Amniotic epithelial cell (primary cell): ENCODE data around the gene KRTAP9-6.
A peak's percentile ranks its signal among the peaks of the same experiment; 100 is the strongest.
"Not testable (repeated sequence)": the region's sequence is repeated elsewhere in the genome, so short reads cannot be mapped to it uniquely, and the experiment has no call there.

Experiments
- DNase-seq: peaks from one replicate; pipeline ENCODE4 v3.0.0-alpha.2; 2010; ENCODE audit warnings: low read depth

KRTAP9-6 gene, protein sequence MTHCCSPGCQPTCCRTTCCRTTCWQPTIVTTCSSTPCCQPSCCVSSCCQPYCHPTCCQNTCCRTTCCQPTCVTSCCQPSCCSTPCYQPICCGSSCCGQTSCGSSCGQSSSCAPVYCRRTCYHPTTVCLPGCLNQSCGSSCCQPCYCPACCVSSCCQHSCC

DNA sequence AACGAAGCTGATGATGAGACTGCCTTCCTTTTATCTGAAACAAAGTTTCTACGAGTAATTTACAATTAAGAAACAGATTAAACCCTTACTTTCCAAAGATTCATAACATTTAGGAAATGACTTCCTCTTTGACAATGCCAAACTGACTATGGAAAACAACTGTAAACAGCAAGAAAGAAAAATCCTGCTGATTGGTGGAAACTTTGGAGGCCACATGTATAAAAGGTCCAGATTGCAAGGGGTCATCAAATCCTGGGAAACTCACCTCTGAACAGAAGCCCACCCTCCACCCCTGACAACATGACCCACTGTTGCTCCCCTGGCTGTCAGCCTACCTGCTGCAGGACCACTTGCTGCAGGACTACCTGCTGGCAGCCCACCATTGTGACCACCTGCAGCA is at the start of gene KRTAP9-6:
Gene KRTAP9-6 (plus strand): TSS at position 301 of the 400 bp plus-strand sequence. CDS start 0 bp downstream, at position 301.
- DNase-seq, result no peak

DNA sequence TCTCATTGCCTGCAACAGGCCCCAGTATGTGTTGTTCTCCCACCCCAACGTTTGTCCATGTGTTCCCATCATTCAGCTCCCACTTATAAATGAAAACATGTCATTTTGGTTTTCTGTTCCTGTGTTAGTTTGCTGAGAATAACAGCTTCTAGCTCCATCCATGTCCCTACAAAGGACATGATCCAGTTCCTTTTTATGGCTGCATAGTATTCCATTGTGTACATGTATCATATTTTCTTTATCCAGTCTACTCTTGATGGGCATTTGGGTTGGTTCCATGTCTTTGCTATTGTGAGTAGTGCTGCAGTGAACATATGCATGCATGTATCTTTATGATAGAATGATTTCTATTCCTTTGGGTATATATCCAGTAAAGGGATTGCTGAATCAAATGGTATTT is 49.5 kb upstream of the KRTAP9-6 start:
- no peak for DNase-seq

DNA sequence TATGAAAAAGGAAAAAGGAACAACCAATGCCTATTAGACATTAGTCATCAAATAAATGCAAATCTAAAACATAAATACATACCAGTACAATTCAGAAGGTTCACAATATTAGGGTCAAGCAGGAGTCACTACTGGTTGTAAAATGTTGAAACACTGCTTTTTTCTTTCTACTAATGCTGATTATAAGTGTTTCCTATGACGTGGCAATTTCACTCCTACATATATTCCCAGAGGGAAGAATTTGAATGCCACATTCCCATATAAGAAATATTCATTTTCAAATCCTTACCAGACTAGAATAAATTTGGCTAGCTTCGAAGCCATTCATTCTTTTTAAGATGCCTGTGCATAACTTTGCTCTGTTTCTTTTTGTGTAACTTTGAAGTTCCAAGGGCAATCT is 41.4 kb upstream of the KRTAP9-6 start:
- DNase-seq, result peak; percentile 8

DNA sequence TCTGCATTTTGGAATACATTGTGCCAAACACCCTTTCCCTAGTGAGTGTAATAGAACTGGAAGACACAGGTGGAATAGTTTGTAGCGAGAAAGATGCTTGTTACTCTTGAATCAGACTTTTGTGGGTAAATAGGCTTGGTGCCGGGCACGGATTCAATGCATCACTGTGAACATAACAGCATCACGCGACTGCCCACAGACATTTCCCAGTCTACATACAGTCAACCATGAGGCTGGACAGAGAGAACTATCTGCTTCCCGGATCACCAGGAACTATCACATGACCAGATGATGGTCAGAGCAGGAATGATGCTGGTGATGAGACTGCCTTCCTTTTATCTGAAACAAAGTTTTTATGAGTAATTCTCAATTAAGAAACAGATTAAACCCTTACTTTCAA is 39.1 kb upstream of the KRTAP9-6 start:
- no peak for DNase-seq

DNA sequence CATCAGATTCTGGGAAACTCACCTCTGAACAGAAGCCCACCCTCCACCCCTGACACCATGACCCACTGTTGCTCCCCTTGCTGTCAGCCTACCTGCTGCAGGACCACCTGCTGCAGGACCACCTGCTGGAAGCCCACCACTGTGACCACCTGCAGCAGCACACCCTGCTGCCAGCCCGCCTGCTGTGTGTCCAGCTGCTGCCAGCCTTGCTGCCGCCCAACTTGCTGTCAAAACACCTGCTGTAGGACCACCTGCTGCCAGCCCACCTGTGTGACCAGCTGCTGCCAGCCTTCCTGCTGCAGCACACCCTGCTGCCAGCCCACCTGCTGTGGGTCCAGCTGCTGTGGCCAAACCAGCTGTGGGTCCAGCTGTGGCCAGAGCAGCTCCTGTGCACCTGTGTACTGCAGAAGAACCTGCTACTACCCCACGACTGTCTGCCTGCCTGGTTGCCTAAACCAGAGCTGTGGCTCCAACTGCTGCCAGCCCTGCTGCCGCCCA is 38.5 kb upstream of the KRTAP9-6 start, which contains the start of gene KRTAP9-2:
Gene KRTAP9-2 (plus strand): TSS at position 51 of the 498 bp plus-strand sequence. CDS start 7 bp downstream, at position 58.
- not testable (repeated sequence) for DNase-seq

DNA sequence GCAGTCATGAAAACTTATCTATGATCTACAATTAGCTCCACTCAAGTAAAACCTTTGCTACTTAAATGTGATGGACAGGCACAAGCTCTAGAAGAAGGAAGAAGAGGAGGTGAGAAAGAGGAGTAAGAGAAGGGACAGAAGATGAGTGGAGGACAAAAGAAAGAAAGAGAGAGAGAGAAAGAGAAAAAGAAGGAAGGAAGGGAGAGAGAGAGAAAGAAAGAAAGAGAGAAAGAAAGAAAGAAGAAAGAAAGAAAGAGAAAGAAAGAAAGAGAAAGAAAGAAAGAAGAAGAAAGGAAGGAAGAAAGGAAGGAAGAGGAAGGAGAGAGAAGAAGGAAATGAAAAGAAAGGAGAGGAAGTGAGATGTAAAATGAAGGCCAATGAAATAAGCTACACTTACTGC is 35.1 kb upstream of the KRTAP9-6 start:
- no peak for DNase-seq

DNA sequence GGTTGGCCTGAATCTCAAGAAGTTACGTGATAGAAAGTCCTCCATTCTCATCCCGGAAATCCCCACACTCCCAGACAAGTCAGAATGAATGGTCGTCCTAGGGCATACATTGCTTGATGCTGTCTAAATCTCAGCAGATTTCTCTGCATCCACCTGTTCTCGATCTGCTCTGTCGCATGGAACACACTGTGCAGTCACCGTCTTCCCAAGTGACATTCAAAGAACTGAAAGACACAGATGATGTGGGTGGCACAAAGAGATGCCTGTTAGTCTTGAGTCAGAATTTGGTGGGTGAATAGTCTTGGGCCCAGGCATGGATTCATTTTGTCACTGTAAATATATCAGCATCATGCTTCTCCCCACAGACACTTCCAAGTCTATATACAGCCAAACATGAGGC is 33.4 kb upstream of the KRTAP9-6 start:
- DNase-seq, result no peak

DNA sequence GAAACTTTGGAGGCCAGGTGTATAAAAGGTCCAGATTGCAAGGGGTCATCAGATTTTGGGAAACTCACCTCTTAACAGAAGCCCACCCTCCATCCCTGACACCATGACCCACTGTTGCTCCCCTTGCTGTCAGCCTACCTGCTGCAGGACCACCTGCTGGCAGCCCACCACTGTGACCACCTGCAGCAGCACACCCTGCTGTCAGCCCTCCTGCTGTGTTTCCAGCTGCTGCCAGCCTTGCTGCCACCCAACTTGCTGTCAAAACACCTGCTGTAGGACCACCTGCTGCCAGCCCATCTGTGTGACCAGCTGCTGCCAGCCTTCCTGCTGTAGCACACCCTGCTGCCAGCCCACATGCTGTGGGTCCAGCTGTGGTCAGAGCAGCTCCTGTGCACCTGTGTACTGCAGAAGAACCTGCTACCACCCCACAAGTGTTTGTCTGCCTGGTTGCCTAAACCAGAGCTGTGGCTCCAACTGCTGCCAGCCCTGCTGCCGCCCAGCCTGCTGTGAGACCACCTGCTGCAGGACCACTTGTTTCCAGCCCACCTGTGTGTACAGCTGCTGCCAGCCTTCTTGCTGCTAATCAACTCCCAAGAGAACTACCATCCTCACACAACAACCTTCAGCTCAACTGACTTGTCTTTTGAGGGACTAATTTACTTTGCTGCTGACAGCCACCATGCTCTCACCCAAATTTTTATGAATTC is 32.6 kb upstream of the KRTAP9-6 start, which contains the start of gene KRTAP9-3:
Gene KRTAP9-3 (plus strand): TSS at position 51 of the 707 bp plus-strand sequence. CDS start 53 bp downstream, at position 104.
- DNase-seq, result not testable (repeated sequence)

DNA sequence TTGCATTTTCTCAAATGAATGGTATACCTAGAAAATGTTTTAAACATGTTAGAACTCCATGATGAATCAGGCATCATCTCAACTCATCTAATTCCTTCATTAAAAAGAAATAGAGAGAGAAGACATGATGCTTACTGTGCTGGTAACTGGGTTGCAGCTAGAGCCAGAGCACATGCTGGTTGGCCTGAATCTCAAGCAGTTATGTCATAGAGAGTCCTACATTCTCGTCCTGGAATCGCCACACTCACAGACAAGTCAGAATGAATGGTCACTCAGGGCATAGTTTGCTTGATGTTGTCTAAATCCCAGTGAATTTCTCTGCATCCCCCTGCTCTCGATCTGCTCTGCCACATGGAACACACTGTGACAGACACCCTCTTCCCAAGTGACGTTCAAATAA is 28.1 kb upstream of the KRTAP9-6 start:
- not testable (repeated sequence) for DNase-seq

DNA sequence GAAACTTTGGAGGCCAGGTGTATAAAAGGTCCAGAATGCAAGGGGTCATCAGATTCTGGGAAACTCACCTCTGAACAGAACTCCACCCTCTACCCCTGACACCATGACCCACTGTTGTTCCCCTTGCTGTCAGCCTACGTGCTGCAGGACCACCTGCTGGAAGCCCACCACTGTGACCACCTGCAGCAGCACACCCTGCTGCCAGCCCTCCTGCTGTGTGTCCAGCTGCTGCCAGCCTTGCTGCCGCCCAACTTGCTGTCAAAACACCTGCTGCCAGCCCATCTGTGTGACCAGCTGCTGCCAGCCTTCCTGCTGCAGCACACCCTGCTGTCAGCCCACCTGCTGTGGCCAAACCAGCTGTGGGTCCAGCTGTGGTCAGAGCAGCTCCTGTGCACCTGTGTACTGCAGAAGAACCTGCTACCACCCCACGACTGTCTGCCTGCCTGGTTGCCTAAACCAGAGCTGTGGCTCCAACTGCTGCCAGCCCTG is 27.2 kb upstream of the KRTAP9-6 start, which contains the start of gene KRTAP9-8:
Gene KRTAP9-8 (plus strand): TSS at position 51 of the 489 bp plus-strand sequence. CDS start 53 bp downstream, at position 104.
- not testable (repeated sequence) for DNase-seq

DNA sequence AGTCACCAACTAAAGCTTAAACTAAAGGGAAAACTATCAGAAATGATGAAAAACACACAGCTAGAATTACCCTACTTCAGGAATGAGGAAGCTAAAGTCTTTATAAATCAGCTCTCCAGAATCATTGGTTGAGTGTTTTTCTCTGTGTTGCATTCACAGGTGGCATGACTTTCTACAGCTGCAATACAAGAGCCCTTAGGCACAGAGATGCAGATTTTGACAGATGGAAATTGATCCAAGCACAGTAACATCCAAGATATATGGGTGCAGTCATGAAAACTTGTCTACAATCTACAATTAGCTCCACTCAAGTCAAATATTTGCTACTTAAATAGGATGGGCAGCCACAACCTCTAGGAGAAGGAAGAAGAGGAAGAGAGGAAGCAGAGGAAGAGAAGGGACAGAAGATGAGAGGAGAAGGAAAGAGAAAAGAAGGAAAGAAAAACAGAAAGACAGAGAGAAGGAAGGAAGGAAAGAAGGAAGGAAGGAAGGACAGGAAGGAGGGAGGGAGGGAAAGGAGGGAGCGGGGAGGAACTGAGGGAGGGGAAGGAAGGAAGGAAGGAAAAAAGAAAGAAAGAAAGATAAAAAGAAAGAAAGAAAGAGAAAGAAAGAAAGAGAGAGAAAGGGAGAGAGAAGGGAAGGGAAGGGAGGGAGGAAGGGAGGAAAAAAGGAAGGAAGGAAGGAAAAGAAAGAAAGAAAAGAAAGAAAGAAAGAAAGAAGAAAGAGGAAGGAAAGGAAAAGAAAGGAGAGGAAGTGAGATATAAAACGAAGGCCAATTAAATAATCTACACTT is 18.0 kb upstream of the KRTAP9-6 start:
- DNase-seq, result not testable (repeated sequence)

DNA sequence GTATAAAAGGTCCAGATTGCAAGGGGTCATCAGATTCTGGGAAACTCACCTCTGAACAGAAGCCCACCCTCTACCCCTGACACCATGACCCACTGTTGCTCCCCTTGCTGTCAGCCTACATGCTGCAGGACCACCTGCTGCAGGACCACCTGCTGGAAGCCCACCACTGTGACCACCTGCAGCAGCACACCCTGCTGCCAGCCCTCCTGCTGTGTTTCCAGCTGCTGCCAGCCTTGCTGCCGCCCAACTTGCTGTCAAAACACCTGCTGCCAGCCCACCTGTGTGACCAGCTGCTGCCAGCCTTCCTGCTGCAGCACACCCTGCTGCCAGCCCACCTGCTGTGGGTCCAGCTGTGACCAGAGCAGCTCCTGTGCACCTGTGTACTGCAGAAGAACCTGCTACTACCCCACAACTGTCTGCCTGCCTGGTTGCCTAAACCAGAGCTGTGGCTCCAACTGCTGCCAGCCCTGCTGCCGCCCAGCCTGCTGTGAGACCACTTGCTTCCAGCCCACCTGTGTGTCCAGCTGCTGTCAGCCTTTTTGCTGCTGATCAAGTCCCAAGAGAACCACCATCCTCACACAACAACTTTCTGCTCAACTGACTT is 15.4 kb upstream of the KRTAP9-6 start, which contains the start of gene KRTAP9-4:
Gene KRTAP9-4 (plus strand): TSS at position 51 of the 604 bp plus-strand sequence. CDS start 34 bp downstream, at position 85.
- not testable (repeated sequence) for DNase-seq

DNA sequence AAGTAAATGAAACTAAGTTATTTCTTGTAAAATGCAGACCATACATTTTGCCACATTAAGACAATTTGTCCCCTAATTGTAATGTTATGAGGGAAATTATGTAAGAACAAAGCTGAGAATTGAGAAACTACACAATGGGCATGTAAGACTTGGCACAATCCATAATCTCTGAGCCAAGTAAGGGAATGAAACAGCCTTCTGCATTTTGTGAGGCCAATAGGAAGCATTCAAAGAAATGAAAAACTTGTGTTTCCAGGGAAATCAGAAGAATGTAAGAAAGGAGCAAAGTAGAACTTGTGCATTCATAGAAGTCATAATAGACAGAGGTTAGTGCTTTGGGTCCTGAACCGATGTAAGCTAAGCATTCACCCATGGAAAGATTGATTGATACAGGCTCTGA is 13.9 kb upstream of the KRTAP9-6 start:
- no peak for DNase-seq

DNA sequence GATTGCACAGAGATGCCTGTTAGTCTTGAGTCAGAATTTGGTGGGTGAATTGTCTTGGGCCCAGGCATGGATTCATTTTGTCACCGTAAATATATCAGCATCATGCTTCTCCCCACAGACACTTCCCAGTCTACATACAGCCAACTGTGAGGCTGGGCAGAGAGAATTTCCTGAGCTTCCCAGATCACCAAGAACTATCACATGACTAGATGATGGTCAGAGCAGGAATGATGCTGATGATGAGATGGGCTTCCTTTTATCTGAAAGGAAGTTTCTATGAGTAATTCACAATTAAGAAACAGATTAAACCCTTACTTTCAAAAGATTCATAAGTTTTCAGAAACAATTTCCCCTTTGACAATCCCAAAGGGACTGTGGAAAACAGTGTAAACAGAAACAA is 10.3 kb upstream of the KRTAP9-6 start:
- DNase-seq, result no peak

DNA sequence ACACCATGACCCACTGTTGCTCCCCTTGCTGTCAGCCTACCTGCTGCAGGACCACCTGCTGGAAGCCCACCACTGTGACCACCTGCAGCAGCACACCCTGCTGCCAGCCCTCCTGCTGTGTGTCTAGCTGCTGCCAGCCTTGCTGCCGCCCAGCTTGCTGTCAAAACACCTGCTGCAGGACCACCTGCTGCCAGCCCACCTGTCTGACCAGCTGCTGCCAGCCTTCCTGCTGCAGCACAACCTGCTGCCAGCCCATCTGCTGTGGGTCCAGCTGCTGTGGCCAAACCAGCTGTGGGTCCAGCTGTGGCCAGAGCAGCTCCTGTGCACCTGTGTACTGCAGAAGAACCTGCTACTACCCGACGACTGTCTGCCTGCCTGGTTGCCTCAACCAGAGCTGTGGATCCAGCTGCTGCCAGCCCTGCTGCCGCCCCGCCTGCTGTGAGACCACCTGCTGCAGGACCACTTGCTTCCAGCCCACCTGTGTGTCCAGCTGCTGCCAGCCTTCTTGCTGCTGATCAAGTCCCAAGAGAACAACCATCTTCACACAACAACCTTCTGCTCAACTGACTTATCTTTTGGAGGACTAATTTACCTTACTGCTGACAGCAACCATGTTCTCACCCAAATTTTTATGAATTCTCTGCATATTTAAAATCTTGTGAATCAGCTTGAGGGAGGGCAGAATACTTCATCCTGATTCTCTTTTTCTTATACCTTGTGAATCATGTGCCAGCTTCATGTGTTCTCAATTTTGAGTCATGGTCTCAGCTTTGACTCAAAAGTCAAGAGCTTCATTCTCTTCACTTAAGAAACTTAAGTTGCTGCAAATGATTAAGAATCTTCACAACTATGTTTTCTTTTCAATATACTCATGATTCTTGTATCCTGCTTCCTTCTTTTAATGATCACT is 9.5 kb upstream of the KRTAP9-6 start, which contains the start of gene KRTAP9-9:
Gene KRTAP9-9 (plus strand): TSS at position 4 of the 910 bp plus-strand sequence.
- DNase-seq, result not testable (repeated sequence)

DNA sequence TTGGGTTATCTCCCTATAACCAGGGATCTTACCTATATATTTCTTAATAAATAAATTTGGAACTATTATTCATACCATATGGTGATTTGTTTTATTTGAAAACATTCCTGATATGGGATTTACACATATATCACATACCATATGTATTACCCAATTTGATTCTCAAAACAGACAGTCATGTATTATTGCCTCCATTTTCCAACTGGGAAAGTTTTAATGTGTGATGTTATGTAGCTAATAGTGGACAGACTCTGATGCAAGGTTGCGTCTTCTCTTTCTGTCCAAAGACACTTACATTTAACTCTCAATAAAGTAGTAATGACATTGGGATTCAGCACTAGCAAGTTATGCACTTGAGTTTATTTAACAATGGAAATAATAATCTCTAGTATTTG is 8.9 kb upstream of the KRTAP9-6 start:
- DNase-seq, result no peak

DNA sequence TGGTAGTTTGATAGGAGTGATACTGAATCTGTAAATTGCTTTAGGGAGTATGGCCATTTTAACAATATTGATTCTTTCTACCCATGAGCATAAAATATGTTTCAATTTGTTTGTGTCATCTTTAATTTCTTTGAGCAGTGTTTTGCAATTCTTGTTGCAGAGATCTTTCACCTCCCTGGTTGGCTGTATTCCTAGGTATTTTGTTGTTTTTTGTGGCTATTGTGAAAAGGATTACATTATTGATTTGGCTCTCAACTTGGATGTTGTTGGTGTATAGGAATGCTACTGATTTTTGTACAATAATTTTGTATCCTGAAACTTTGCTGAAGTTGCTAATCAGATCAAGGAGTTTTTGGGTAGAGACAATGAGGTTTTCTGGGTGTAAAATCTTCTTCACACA is 6.8 kb upstream of the KRTAP9-6 start:
- no peak for DNase-seq

DNA sequence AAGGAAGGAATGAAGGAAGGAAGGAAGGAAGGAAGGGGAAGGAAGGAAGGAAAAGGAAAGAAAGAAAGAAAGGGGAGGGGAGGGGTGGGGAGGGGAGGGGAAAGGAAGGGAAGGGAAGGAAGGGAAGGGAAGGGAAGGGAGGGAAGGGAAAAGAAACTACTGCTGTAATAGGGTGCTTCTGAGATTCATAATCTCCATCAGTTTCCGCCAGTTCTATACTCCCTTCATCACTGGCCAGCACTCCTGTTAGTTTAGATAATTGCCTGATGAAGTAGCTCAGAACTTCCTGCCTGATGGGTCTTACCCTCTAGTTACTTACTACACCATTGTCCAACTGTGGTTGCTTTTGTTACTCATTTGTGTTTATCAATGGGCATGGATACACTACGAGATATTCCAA is 2.0 kb upstream of the KRTAP9-6 start:
- DNase-seq, result no peak

DNA sequence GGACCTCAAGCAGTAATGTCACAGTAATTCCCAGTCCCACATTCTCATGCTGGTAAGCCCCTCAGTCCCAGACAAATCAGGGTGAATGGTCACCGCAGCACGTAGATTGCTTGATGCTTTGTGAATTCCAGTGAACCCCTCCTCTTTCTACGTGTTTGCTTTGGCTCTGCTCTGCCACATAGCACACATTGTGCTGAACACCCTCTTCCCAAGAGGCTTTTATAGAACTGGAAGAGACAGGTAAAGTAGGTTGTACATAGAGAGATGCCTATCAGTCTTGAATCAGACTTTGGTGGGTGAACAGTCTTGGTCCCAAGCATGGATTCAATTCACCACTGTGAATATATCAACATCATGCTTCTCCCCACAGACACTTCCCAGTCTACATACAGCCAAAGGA is 579 bp upstream of the KRTAP9-6 start:
- no peak for DNase-seq

DNA sequence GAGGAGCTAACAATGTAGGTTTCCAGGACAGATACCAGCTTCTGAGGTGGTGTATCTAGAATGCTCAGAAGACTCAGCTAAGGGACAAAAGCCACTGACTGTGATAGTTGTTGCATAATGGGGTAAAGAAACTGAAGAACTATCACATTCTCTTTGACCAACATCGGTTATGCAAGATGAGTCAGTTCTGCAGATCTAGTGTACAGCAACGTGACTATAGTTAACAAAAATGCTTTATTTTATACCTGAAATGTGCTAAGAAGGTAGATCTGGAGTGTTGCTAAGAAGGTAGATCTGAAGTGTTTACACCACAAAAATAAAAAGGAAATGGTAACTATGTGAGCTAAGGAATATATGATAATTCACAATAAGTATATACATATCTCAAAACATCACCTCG is 2.5 kb downstream of the KRTAP9-6 start:
- DNase-seq, result no peak
